HG03045 (cell line): ENCODE data around the gene GXYLT2.
"Not testable (repeated sequence)": the region's sequence is repeated elsewhere in the genome, so short reads cannot be mapped to it uniquely, and the experiment has no call there.

ENCODE experiments used
- ATAC-seq: cut with Tn5 transposase; IDR thresholded peaks from one replicate; pipeline ENCODE4 v1.9.1; 2021; ENCODE audit warnings: mild to moderate bottlenecking, moderate library complexity; ENCODE audit not compliant: unreplicated experiment

GXYLT2 gene

GRCh38 chr3:72928781-72929735 is 41.2 kb downstream of the GXYLT2 start:
- ATAC-seq = not testable (repeated sequence)

GRCh38 chr3:72930754-72931153 is 42.9 kb downstream of the GXYLT2 start:
- ATAC-seq = no peak

GRCh38 chr3:72932416-72932815 is 44.6 kb downstream of the GXYLT2 start:
- no peak for ATAC-seq

- no peak for ATAC-seq
Observed at GRCh38 chr3:72938471-72939265, 50.8 kb downstream of the GXYLT2 start.

GRCh38 chr3:72941245-72941644 is 53.4 kb downstream of the GXYLT2 start:
- no peak for ATAC-seq

GRCh38 chr3:72942427-72942826 is 54.6 kb downstream of the GXYLT2 start:
- no peak for ATAC-seq

- ATAC-seq = no peak
Observed at GRCh38 chr3:72944696-72945095, 56.9 kb downstream of the GXYLT2 start.

- ATAC-seq = no peak
Observed at GRCh38 chr3:72947715-72948490, 60.1 kb downstream of the GXYLT2 start.

GRCh38 chr3:72949016-72949415 is 61.2 kb downstream of the GXYLT2 start:
- ATAC-seq = no peak

- ATAC-seq = no peak
Observed at GRCh38 chr3:72950372-72950771, 62.5 kb downstream of the GXYLT2 start.

- ATAC-seq = no peak
Observed at GRCh38 chr3:72950801-72951200, 63.0 kb downstream of the GXYLT2 start.

GRCh38 chr3:72951259-72951722 is 63.4 kb downstream of the GXYLT2 start:
- no peak for ATAC-seq

- ATAC-seq = no peak
Observed at GRCh38 chr3:72953325-72953956, 65.6 kb downstream of the GXYLT2 start.

GRCh38 chr3:72957297-72957696 is 69.5 kb downstream of the GXYLT2 start:
- ATAC-seq = no peak

- no peak for ATAC-seq
Observed at GRCh38 chr3:72959336-72959735, 71.5 kb downstream of the GXYLT2 start.

- no peak for ATAC-seq
Observed at GRCh38 chr3:72960812-72961518, 73.1 kb downstream of the GXYLT2 start.

- ATAC-seq = no peak
Observed at GRCh38 chr3:72961752-72962151, 73.9 kb downstream of the GXYLT2 start.

- no peak for ATAC-seq
Observed at GRCh38 chr3:72962317-72962716, 74.5 kb downstream of the GXYLT2 start.

GRCh38 chr3:72964633-72965032 is 76.8 kb downstream of the GXYLT2 start:
- no peak for ATAC-seq

- no peak for ATAC-seq
Observed at GRCh38 chr3:72968266-72968664, 80.4 kb downstream of the GXYLT2 start.
